ENCODE measurements around the gene RBM23. TPM values are rescaled to one million over a fixed set of nuclear protein-coding genes. Genes with fewer than 3 reads are reported as not detected.

Gene RBM23
- total RNA-seq, 2 donors from 2014 or later, result 170 to 463 TPM

DNA sequence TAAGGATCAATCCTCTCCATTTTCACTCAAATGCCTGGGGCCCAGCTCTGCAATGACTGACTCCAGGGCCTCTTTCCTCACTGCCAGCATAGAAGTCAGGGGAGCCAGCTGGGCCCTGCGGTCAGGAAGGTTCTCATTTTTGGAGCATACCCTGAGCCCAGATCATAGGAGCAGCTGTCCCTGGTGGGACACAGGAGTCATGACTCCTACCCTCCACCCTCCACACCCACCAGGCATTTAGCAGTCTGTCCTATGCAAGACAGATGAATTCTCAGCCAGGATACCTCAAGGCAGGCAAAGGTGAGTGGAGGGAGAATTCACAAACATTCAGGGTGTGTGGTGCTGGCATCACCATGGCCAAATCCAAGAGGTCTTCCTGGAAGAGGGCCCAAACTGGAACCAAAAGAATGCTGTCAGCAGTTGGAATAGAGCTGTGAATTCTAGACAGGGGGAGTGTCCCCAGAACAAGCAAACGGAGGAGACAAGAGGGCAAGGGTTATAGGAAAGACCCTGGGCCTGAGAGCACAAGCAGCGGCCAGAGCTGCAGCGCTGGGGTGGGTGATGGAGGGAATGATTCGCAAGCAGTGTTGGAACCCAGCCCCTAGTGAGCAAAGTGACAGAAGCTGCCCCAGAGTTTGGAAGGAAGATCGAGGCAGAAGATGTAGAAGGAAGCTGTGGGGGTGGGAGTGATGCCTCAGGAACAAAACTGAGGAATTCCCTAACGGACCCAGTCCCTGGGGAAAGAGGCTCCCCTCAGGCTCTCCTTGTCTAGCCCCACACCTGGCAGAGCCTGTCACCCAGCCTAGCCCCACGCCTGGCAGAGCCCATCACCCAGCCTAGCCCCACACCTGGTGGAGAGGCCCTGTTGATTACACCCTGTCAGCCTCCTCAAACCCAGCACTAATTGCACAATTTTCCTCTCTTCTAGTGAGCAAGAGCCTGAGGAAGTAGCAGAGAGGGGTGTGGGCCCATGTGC lies 40.4 kb downstream of the RBM23 start:
- DNase-seq (ENCODE audit: low spot score), result no peak
- H3K9me3 ChIP-seq, result no peaks in the 10 kb centered on the region
- intact Hi-C loops (cut with DNase I), result no loop called here
- H3K27ac ChIP-seq, result no peak overlapping the region
- peaks cover 19 to 31% of the 10 kb centered on the region in 2 donors for H3K36me3 ChIP-seq
- no peaks in the 10 kb centered on the region for H3K4me1 ChIP-seq (replicated peaks)
- H3K4me3 ChIP-seq, result no peak overlapping the region
- no peak for TF ChIP-seq POLR2AphosphoS5 (IDR thresholded peaks at IDR 0.05)
- TF ChIP-seq, protein P1, sequence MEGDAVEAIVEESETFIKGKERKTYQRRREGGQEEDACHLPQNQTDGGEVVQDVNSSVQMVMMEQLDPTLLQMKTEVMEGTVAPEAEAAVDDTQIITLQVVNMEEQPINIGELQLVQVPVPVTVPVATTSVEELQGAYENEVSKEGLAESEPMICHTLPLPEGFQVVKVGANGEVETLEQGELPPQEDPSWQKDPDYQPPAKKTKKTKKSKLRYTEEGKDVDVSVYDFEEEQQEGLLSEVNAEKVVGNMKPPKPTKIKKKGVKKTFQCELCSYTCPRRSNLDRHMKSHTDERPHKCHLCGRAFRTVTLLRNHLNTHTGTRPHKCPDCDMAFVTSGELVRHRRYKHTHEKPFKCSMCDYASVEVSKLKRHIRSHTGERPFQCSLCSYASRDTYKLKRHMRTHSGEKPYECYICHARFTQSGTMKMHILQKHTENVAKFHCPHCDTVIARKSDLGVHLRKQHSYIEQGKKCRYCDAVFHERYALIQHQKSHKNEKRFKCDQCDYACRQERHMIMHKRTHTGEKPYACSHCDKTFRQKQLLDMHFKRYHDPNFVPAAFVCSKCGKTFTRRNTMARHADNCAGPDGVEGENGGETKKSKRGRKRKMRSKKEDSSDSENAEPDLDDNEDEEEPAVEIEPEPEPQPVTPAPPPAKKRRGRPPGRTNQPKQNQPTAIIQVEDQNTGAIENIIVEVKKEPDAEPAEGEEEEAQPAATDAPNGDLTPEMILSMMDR (IDR thresholded peaks at IDR 0.05), result no peak
- TF ChIP-seq POLR2A (IDR thresholded peaks at IDR 0.05), result no peak
- WGBS, result 75% methylated on average over 8 of the region's 8 CpGs
- no peaks in the 10 kb centered on the region for H3K27me3 ChIP-seq (replicated peaks; ENCODE audit: insufficient read depth)

DNA sequence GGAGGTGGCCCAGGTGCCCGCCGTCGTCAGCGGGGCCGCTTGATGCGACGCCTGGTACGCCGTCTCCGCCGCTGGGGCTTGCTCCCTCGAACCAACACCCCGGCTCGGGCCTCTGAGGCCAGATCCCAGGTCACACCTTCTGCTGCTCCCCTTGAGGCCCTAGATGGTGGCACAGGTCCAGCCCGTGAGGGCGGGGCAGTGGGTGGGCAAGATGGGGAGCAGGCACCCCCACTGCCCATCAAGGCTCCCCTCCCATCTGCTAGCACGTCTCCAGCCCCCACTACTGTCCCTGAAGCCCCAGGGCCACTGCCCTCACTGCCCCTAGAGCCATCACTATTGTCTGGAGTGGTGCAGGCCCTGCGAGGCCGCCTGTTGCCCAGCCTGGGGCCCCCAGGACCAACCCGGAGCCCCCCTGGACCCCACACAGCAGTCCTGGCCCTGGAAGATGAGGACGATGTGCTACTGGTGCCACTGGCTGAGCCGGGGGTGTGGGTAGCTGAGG lies 41.9 kb downstream of the RBM23 start:
- Histone ChIP-seq H3K4me3 (no peak overlapping the region), H3K36me3 (peaks cover 19 to 33% of the 10 kb centered on the region in 2 donors), H3K9me3 (no peaks in the 10 kb centered on the region), H3K4me1 (replicated peaks) (peaks cover 4% of the 10 kb centered on the region), H3K27ac (no peak overlapping the region), H3K27me3 (replicated peaks; ENCODE audit: insufficient read depth) (no peaks in the 10 kb centered on the region)
- no peak for DNase-seq (ENCODE audit: low spot score)
- WGBS, result 92% methylated on average over 21 of the region's 22 CpGs
- intact Hi-C loops (cut with DNase I), result no loop called here
- no peak for TF ChIP-seq POLR2AphosphoS5 (IDR thresholded peaks at IDR 0.05)

GRCh38 chr14:22875748-22876319 lies 43.1 kb downstream of the RBM23 start:
- TF ChIP-seq, protein P1 (IDR thresholded peaks at IDR 0.05), result no peak
- TF ChIP-seq POLR2A (IDR thresholded peaks at IDR 0.05) (no peak), POLR2AphosphoS5 (IDR thresholded peaks at IDR 0.05) (no peak)
- intact Hi-C loops (cut with DNase I), result no loop called here
- H3K4me1 ChIP-seq (replicated peaks), result peaks cover 4% of the 10 kb centered on the region
- H3K4me3 ChIP-seq, result no peak overlapping the region
- no peaks in the 10 kb centered on the region for H3K27me3 ChIP-seq (replicated peaks; ENCODE audit: insufficient read depth)
- no peak for DNase-seq (ENCODE audit: low spot score)
- H3K9me3 ChIP-seq, result no peaks in the 10 kb centered on the region
- peaks cover 19 to 33% of the 10 kb centered on the region in 2 donors for H3K36me3 ChIP-seq
- H3K27ac ChIP-seq, result no peak overlapping the region
- WGBS, result 94% methylated on average over 20 of the region's 20 CpGs

DNA sequence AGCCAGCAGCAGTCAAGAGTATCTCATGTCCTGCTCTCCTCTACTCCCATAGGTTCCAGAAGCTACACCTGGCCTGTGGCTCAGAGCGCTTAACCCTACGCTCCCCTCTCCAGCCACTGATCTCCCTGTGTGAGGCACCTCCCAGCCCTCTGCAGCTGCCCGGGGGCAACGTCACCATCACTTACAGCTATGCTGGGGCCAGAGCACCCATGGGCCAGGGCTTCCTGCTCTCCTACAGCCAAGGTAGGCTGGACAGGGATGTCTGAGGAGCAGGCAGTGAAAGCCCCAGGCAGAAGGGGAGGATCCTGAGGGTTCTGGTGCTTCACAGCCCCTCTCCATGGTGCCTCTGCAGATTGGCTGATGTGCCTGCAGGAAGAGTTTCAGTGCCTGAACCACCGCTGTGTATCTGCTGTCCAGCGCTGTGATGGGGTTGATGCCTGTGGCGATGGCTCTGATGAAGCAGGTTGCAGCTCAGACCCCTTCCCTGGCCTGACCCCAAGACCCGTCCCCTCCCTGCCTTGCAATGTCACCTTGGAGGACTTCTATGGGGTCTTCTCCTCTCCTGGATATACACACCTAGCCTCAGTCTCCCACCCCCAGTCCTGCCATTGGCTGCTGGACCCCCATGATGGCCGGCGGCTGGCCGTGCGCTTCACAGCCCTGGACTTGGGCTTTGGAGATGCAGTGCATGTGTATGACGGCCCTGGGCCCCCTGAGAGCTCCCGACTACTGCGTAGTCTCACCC lies 43.8 kb downstream of the RBM23 start:
- H3K27ac ChIP-seq, result no peak overlapping the region
- no peak overlapping the region for H3K4me3 ChIP-seq
- peaks cover 19 to 33% of the 10 kb centered on the region in 2 donors for H3K36me3 ChIP-seq
- H3K4me1 ChIP-seq (replicated peaks), result peaks cover 4% of the 10 kb centered on the region
- no peaks in the 10 kb centered on the region for H3K9me3 ChIP-seq
- 92% methylated on average over 14 of the region's 15 CpGs for WGBS
- no peaks in the 10 kb centered on the region for H3K27me3 ChIP-seq (replicated peaks; ENCODE audit: insufficient read depth)
- intact Hi-C loops (cut with DNase I), result no loop called here
- TF ChIP-seq, protein P1 (IDR thresholded peaks at IDR 0.05), result no peak
- no peak for TF ChIP-seq POLR2A (IDR thresholded peaks at IDR 0.05)
- TF ChIP-seq POLR2AphosphoS5 (IDR thresholded peaks at IDR 0.05), result no peak
- DNase-seq (ENCODE audit: low spot score), result no peak

Measured in prostate gland (tissue), 2 donors.